ENCODE results near the gene INSM1.

DNA sequence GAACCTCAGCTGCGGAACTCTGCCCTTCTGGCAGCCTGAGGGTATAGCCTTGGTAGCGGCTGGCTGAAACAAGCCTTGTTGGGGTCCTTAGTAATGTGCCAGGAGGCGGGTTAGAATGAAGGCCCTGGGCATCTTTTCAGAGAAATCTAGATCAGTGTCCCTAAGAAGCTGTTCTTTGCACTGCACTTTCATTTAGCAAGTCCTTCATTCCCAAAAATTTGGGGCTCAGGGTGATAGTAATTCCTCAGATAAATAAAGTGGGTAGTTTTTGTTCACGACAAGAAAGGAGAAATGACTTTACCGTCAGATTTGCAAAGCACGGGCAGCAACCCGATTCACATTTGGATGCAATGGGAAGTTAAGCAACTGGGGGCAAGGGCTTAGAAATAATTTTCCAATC is 3.2 kb downstream of the INSM1 start:
- TF ChIP-seq RAD21 (IDR thresholded peaks at IDR 0.05; ENCODE audit: low read depth) (no peak), EP300 (IDR thresholded peaks at IDR 0.05; ENCODE audit: borderline replicate concordance) (no peak), TCF12 (IDR thresholded peaks at IDR 0.05; ENCODE audit: low read depth) (no peak), YY1 (IDR thresholded peaks at IDR 0.05; ENCODE audit: low read depth) (no peak), TAF1 (IDR thresholded peaks at IDR 0.05; ENCODE audit: low read depth) (no peak), CREB1 (IDR thresholded peaks at IDR 0.05; ENCODE audit: low read depth) (no peak), TEAD4 (IDR thresholded peaks at IDR 0.05) (no peak), CEBPB (IDR thresholded peaks at IDR 0.05) (no peak), FOXM1 (IDR thresholded peaks at IDR 0.05; ENCODE audit: borderline replicate concordance, low read depth) (no peak), ZBTB7A (IDR thresholded peaks at IDR 0.05; ENCODE audit: low read depth) (no peak), EGR1 (IDR thresholded peaks at IDR 0.05) (no peak)
- TF ChIP-seq, protein P1, sequence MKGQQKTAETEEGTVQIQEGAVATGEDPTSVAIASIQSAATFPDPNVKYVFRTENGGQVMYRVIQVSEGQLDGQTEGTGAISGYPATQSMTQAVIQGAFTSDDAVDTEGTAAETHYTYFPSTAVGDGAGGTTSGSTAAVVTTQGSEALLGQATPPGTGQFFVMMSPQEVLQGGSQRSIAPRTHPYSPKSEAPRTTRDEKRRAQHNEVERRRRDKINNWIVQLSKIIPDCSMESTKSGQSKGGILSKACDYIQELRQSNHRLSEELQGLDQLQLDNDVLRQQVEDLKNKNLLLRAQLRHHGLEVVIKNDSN (IDR thresholded peaks at IDR 0.05), result no peak
- TF ChIP-seq, protein P2, sequence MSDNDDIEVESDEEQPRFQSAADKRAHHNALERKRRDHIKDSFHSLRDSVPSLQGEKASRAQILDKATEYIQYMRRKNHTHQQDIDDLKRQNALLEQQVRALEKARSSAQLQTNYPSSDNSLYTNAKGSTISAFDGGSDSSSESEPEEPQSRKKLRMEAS (IDR thresholded peaks at IDR 0.05), result no peak
- TF ChIP-seq, protein P3, sequence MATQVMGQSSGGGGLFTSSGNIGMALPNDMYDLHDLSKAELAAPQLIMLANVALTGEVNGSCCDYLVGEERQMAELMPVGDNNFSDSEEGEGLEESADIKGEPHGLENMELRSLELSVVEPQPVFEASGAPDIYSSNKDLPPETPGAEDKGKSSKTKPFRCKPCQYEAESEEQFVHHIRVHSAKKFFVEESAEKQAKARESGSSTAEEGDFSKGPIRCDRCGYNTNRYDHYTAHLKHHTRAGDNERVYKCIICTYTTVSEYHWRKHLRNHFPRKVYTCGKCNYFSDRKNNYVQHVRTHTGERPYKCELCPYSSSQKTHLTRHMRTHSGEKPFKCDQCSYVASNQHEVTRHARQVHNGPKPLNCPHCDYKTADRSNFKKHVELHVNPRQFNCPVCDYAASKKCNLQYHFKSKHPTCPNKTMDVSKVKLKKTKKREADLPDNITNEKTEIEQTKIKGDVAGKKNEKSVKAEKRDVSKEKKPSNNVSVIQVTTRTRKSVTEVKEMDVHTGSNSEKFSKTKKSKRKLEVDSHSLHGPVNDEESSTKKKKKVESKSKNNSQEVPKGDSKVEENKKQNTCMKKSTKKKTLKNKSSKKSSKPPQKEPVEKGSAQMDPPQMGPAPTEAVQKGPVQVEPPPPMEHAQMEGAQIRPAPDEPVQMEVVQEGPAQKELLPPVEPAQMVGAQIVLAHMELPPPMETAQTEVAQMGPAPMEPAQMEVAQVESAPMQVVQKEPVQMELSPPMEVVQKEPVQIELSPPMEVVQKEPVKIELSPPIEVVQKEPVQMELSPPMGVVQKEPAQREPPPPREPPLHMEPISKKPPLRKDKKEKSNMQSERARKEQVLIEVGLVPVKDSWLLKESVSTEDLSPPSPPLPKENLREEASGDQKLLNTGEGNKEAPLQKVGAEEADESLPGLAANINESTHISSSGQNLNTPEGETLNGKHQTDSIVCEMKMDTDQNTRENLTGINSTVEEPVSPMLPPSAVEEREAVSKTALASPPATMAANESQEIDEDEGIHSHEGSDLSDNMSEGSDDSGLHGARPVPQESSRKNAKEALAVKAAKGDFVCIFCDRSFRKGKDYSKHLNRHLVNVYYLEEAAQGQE (IDR thresholded peaks at IDR 0.05; ENCODE audit: low read depth), result no peak

Data from Ishikawa (cell line).